Thyroid gland (tissue), 4 donors: ENCODE measurements around the gene PLA2G6.

Experiments
- CTCF ChIP-seq, 6 experiments: fragments of 200-600 bp in 3 of 6; fragments of 450-650 bp in 3 of 6; sonication (generic) in 3 of 6; IDR thresholded peaks; one replicate each; pipeline ENCODE4 v1.5.1; 2016 to 2019; ENCODE audit warnings: antibody characterized with exemption in 6 of 6, mild to moderate bottlenecking in 2 of 6, inconsistent platforms in 1 of 6, moderate library complexity in 1 of 6
- POLR2A ChIP-seq, 2 donors: fragments of 450-650 bp; IDR thresholded peaks; one replicate each; pipeline ENCODE4 v1.6.1; 2017; ENCODE audit warnings: antibody characterized with exemption in 2 of 2, mild to moderate bottlenecking in 2 of 2, moderate library complexity in 1 of 2

GRCh38 chr22:38201371-38201710, 19.7 kb upstream of the PLA2G6 start:
- TF ChIP-seq CTCF (IDR thresholded peaks at IDR 0.05) (no peak), POLR2A (IDR thresholded peaks at IDR 0.05) (no peak)
